H1 (cell line): ENCODE measurements around the gene EBF3. TPM values are rescaled to one million over a fixed set of nuclear protein-coding genes. Genes with fewer than 3 reads are reported as not detected.

Experiments used
- CTCF ChIA-PET: fragments of 300-600 bp; sonication (Branson Sonifier 250); formaldehyde crosslinking; loops from one replicate; lab custom pipeline; 2021; ENCODE audit not compliant: partially characterized antibody; lab: Charles Lee
- POLR2A ChIA-PET: fragments of 300-600 bp; sonication (Branson Sonifier 250); formaldehyde crosslinking; loops from one replicate; lab custom pipeline; 2021; ENCODE audit warnings: inconsistent platforms; ENCODE audit not compliant: partially characterized antibody; lab: Charles Lee
- DNase-seq, 2 experiments: peaks; one replicate each; pipeline versions ENCODE4 v3.0.0 to v3.0.0-alpha.2; 2010 to 2022; ENCODE audit warnings: low spot score in 2 of 2, low read depth in 1 of 2, mixed read lengths in 1 of 2
- FAIRE-seq: peaks from 2 replicates; lab custom pipeline; 2011; peaks lifted over from hg19 to GRCh38; lab: Jason Lieb, UNC
- H2AFZ ChIP-seq: 2 replicates; pipeline ENCODE4 v1.8.1; 2012; ENCODE audit warnings: low read length, inconsistent platforms
- H2AK5ac ChIP-seq: 2 replicates; pipeline ENCODE4 v1.6.1; 2013; ENCODE audit warnings: low read depth, low read length
- H2BK120ac ChIP-seq: replicated peaks from 2 replicates; pipeline ENCODE3; 2013; ENCODE audit warnings: low read depth, low read length, inconsistent platforms
- H2BK12ac ChIP-seq: 2 replicates; pipeline ENCODE4 v1.6.1; 2013; ENCODE audit warnings: low read depth, low read length
- H2BK15ac ChIP-seq: 2 replicates; pipeline ENCODE4 v1.6.1; 2013; ENCODE audit warnings: low read length
- H2BK20ac ChIP-seq: 2 replicates; pipeline ENCODE4 v1.6.1; 2013; ENCODE audit warnings: low read length
- H2BK5ac ChIP-seq: 2 replicates; pipeline ENCODE4 v1.6.1; 2013; ENCODE audit warnings: low read depth, low read length
- H3K14ac ChIP-seq: 2 replicates; pipeline ENCODE4 v1.6.1; 2013; ENCODE audit warnings: inconsistent platforms; ENCODE audit not compliant: insufficient read length
- H3K18ac ChIP-seq: 2 replicates; pipeline ENCODE4 v1.6.1; 2013; ENCODE audit warnings: low read length; ENCODE audit errors: extremely low read depth
- H3K23ac ChIP-seq: 2 replicates; pipeline ENCODE4 v1.6.1; 2013; ENCODE audit warnings: inconsistent platforms; ENCODE audit not compliant: insufficient read length
- H3K23me2 ChIP-seq: 2 replicates; pipeline ENCODE4 v1.6.1; 2013; ENCODE audit warnings: low read depth, low read length
- H3K27ac ChIP-seq: 2 replicates; pipeline ENCODE4 v1.6.1; 2011; ENCODE audit warnings: low read depth, low read length, inconsistent platforms
- H3K27me3 ChIP-seq, 4 experiments: replicated peaks in 1 of 4; 1 replicate in 1 of 4; 2 replicates in 3 of 4; pipeline versions ENCODE4 v1.6.1 to v1.8.1; 2011 to 2013; ENCODE audit warnings: low read length in 3 of 4, mild to moderate bottlenecking in 3 of 4, inconsistent platforms in 2 of 4, mixed read lengths in 2 of 4, moderate library complexity in 1 of 4; ENCODE audit not compliant: control insufficient read depth in 3 of 4, insufficient read depth in 3 of 4; ENCODE audit errors: extremely low read depth in 1 of 4
- H3K36me3 ChIP-seq, 4 experiments: 2 replicates each; pipeline versions ENCODE4 v1.6.1 to v1.8.1; 2011 to 2013; ENCODE audit warnings: mild to moderate bottlenecking in 4 of 4, low read length in 3 of 4, moderate library complexity in 2 of 4, control low read depth in 1 of 4, inconsistent platforms in 1 of 4; ENCODE audit not compliant: insufficient read depth in 4 of 4, control insufficient read depth in 2 of 4
- H3K4ac ChIP-seq: replicated peaks from 2 replicates; pipeline ENCODE3; 2013; ENCODE audit warnings: low read length, low read depth, mixed read lengths, inconsistent platforms; ENCODE audit not compliant: insufficient read length
- H3K4me1 ChIP-seq, 4 experiments: replicated peaks in 1 of 4; 1 replicate in 1 of 4; 2 replicates in 3 of 4; pipeline versions ENCODE4 v1.6.1 to v1.8.1; 2011 to 2013; ENCODE audit warnings: low read length in 3 of 4, inconsistent platforms in 2 of 4, mixed read lengths in 1 of 4; ENCODE audit not compliant: insufficient read depth in 4 of 4, control insufficient read depth in 3 of 4
- H3K4me2 ChIP-seq, 2 experiments: 2 replicates each; pipeline versions ENCODE4 v1.6.1 to v1.8.1; 2011 to 2013; ENCODE audit warnings: low read depth in 2 of 2, low read length in 2 of 2, control low read depth in 1 of 2, inconsistent platforms in 1 of 2, mild to moderate bottlenecking in 1 of 2; ENCODE audit not compliant: insufficient read depth in 1 of 2
- H3K4me3 ChIP-seq, 4 experiments: fragments of 200-600, 300-600 bp in 1 of 4; sonication (generic), shearing (Covaris generic), sonication (Bioruptor Twin) in 1 of 4; 2 replicates each; pipeline versions ENCODE4 v1.5.1 to v1.8.1; 2011 to 2016; ENCODE audit warnings: low read length in 4 of 4, low read depth in 3 of 4, control low read depth in 2 of 4, inconsistent platforms in 2 of 4, mild to moderate bottlenecking in 2 of 4, mixed read lengths in 1 of 4, moderate library complexity in 1 of 4; ENCODE audit not compliant: insufficient read depth in 2 of 4; ENCODE audit errors: extremely low read depth in 1 of 4
- H3K56ac ChIP-seq: replicated peaks from 2 replicates; pipeline ENCODE3; 2013; ENCODE audit warnings: low read depth, mild to moderate bottlenecking, mixed read lengths, low read length, inconsistent platforms; ENCODE audit not compliant: insufficient read length
- H3K79me1 ChIP-seq: 2 replicates; pipeline ENCODE4 v1.6.1; 2013; ENCODE audit warnings: low read depth, low read length, control low read depth
- H3K79me2 ChIP-seq, 2 experiments: 2 replicates each; pipeline versions ENCODE4 v1.6.1 to v1.8.1; 2012 to 2013; ENCODE audit warnings: low read length in 2 of 2, mild to moderate bottlenecking in 2 of 2, inconsistent platforms in 1 of 2; ENCODE audit not compliant: insufficient read depth in 2 of 2, control insufficient read depth in 1 of 2
- H3K9ac ChIP-seq, 4 experiments: replicated peaks in 1 of 4; 1 replicate in 1 of 4; 2 replicates in 3 of 4; pipeline versions ENCODE4 v1.6.1 to v1.8.1; 2011 to 2013; ENCODE audit warnings: low read depth in 3 of 4, low read length in 3 of 4, control low read depth in 2 of 4, mild to moderate bottlenecking in 2 of 4, moderate library complexity in 2 of 4, inconsistent platforms in 1 of 4; ENCODE audit errors: extremely low read depth in 1 of 4
- H3K9me3 ChIP-seq, 2 experiments: 2 replicates each; pipeline versions ENCODE4 v1.6.1 to v1.8.1; 2012 to 2013; ENCODE audit warnings: mild to moderate bottlenecking in 2 of 2, moderate library complexity in 2 of 2, control low read depth in 1 of 2, inconsistent platforms in 1 of 2, low read depth in 1 of 2, low read length in 1 of 2, mixed read lengths in 1 of 2; ENCODE audit not compliant: insufficient read depth in 2 of 2
- H4K20me1 ChIP-seq, 2 experiments: replicated peaks in 1 of 2; 2 replicates each; pipeline versions ENCODE3 to v1.8.1; 2011 to 2013; ENCODE audit warnings: inconsistent platforms in 2 of 2, low read length in 2 of 2, mild to moderate bottlenecking in 1 of 2; ENCODE audit not compliant: insufficient read depth in 2 of 2, control insufficient read depth in 1 of 2
- H4K5ac ChIP-seq: 2 replicates; pipeline ENCODE4 v1.6.1; 2013; ENCODE audit warnings: low read length, low read depth, mixed read lengths, inconsistent platforms; ENCODE audit not compliant: insufficient read length
- H4K8ac ChIP-seq: 2 replicates; pipeline ENCODE4 v1.8.0; 2013; ENCODE audit warnings: mild to moderate bottlenecking, moderate library complexity, low read length, inconsistent platforms; ENCODE audit not compliant: insufficient read depth; ENCODE audit errors: extremely low read depth
- H4K91ac ChIP-seq: replicated peaks from 2 replicates; pipeline ENCODE3; 2013; ENCODE audit warnings: low read length, mixed read lengths, inconsistent platforms; ENCODE audit not compliant: insufficient read length
- GABPA ChIP-seq: IDR thresholded peaks from 2 replicates; pipeline ENCODE4 v1.6.1; 2011; ENCODE audit warnings: mild to moderate bottlenecking, low read length, moderate library complexity, borderline replicate concordance; ENCODE audit not compliant: insufficient read depth
- MAFK ChIP-seq: IDR thresholded peaks from 2 replicates; pipeline ENCODE4 v1.6.1; 2012; ENCODE audit warnings: low read depth, mild to moderate bottlenecking, improper control_type of control experiment, low read length
- RAD21 ChIP-seq, 2 experiments: IDR thresholded peaks in 1 of 2; conservative IDR thresholded peaks in 1 of 2; 2 replicates each; pipeline ENCODE4 v1.6.1; 2011; ENCODE audit warnings: low read depth in 2 of 2, low read length in 2 of 2, improper control_type of control experiment in 1 of 2, inconsistent platforms in 1 of 2, mild to moderate bottlenecking in 1 of 2, moderate library complexity in 1 of 2
- TBP ChIP-seq: IDR thresholded peaks from 2 replicates; pipeline ENCODE4 v1.6.1; 2011; ENCODE audit warnings: low read depth, low read length, improper control_type of control experiment
- WGBS, 2 experiments: shearing (Covaris generic) in 1 of 2; methylation state at CpG; one replicate each; pipeline versions ENCODE4 v1.1.6 to v1.1.7; 2013 to 2015; ENCODE audit warnings: low lambda C conversion rate in 2 of 2, mixed read lengths in 2 of 2, inconsistent platforms in 1 of 2, low coverage in 1 of 2, missing lambda C conversion rate in 1 of 2; ENCODE audit not compliant: insufficient replicate concordance in 2 of 2, insufficient coverage in 1 of 2, insufficient read length in 1 of 2; ENCODE audit errors: extremely low coverage in 1 of 2, missing lambda C conversion rate in 1 of 2; 5-methylcytosine and 5-hydroxymethylcytosine counted together
- polyA plus RNA-seq, 7 experiments: library from polyadenylated mRNA; depleted of rRNA in 3 of 7; stranded (reverse) in 5 of 7; unstranded in 2 of 7; fragments of >200 nt in 5 of 7; fragments of 200-250 nt in 2 of 7; gene quantifications; 1 replicate in 5 of 7; 2 replicates in 1 of 7; 4 replicates in 1 of 7; pipeline versions ENCODE4 v1.2.1 to v1.2.3, GENCODE V29; 2011 to 2013; ENCODE audit warnings: missing spikeins in 2 of 7, mixed read lengths in 2 of 7
- total RNA-seq: library from RNA; stranded (reverse); fragmentation: NEBNext Ultra II Directional; extraction: Animal tissue kit (Norgen Biotek cat#: 25700); gene quantifications from 2 replicates; pipeline ENCODE4 v1.2.1, GENCODE V29; 2021
- TF ChIP-seq, protein P1 (sequence below): IDR thresholded peaks from 2 replicates; pipeline ENCODE4 v1.6.1; 2012; ENCODE audit warnings: inconsistent platforms
- TF ChIP-seq, protein P2 (sequence below), 3 experiments: IDR thresholded peaks; 1 replicate in 2 of 3; 2 replicates in 1 of 3; pipeline versions ENCODE4 v1.5.1 to v1.6.1; 2011; ENCODE audit warnings: low read length in 3 of 3, mild to moderate bottlenecking in 3 of 3, inconsistent platforms in 2 of 3, low read depth in 1 of 3, moderate library complexity in 1 of 3; ENCODE audit not compliant: insufficient read depth in 1 of 3; ENCODE audit errors: control extremely low read depth in 1 of 3

EBF3 gene
- total and polyA plus RNA-seq, 2 of the 8 experiments (the other 6 are each of a cell fraction or from before 2014, with no cell fraction given): 0.08 to 0.26 TPM

DNA sequence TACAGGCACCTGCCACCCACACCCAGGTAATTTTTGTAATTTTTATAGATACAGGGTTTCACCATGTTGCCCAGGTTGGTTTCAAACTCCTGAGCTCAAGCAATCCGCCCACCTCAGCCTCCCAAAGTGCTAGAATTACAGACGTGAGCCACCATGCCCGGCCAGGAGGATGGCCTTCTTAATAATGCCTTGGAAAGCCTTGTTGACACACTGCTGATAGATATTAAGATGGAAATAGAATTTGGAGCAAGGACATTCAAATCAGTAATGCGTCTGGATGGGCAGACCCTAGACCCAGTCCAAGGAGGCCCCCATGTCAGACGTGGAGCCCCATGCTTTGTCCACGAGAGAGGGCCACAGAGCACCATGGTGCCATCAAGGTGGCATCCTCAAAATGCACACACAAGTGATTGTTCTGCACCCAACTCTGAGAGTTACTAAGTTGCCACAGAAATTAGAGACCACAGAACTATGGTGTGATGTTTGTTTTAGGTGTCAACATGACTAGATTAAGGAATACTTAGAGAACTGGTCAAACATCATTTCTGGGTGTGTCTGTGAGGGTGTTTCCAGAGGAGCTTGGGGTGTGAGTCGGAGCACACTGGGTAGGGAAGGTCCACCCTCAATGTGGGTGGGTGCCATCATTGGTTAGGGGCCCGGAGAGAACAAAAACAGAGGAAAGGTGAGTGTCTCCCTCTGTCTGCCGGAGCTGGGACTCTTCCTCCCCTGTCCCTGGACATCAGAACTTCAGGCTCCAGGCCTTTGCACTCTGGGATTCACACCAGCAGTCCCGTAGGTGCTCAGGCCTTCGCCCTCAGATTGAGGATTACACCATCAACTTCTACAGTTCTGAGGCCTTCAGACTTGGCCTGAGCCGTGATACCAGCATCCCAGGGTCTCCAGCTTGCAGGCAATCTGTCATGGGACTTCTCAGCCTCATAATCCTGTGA lies 34.5 kb downstream of the EBF3 start:
- H3K79me1 ChIP-seq: no peaks in the 10 kb centered on the region
- no peak for DNase-seq
- H3K23ac ChIP-seq: no peak overlapping the region
- H3K4ac ChIP-seq: no peak overlapping the region
- no peak overlapping the region for H2BK12ac ChIP-seq
- H3K4me3 ChIP-seq: no peak overlapping the region
- no peak overlapping the region for H3K18ac ChIP-seq
- no peak overlapping the region for H4K91ac ChIP-seq
- H3K79me2 ChIP-seq: no peaks in the 10 kb centered on the region
- no peak overlapping the region for H2BK5ac ChIP-seq
- peaks cover 0 to 4% (median 0%) of the 10 kb centered on the region in 4 experiments; a peak in 1 of 7 replicates for H3K4me1 ChIP-seq
- H3K4me2 ChIP-seq: no peak overlapping the region
- no peak overlapping the region for H3K56ac ChIP-seq
- no peaks in the 10 kb centered on the region for H3K36me3 ChIP-seq
- H3K9me3 ChIP-seq: no peaks in the 10 kb centered on the region
- ChIA-PET CTCF (interaction anchor here (0.7 to 1.8 kb wide), 15 partner anchors 10 to 252 kb away, joined by 3 to 6 read pairs (median 4); no protein-coding TSS in a partner anchor), POLR2A (no interaction called here)
- 80% methylated on average over 12 of the region's 12 CpGs; no CpG with 5 or more reads in 1 of the 2 experiments for WGBS, 2 experiments
- H4K5ac ChIP-seq: no peak overlapping the region
- no peaks in the 10 kb centered on the region for H4K20me1 ChIP-seq
- no peaks in the 10 kb centered on the region for H3K23me2 ChIP-seq
- H2AK5ac ChIP-seq: no peak overlapping the region
- no peak overlapping the region for H2BK120ac ChIP-seq
- no peak for FAIRE-seq
- H3K27ac ChIP-seq: no peak overlapping the region
- TF ChIP-seq TBP (no peak), MAFK (no peak), RAD21 (IDR thresholded peaks at IDR 0.05 in 1 of 2, conservative IDR thresholded peaks at IDR 0.05 in 1 of 2; ENCODE audit: low read depth in 2 of 2, low read length in 2 of 2) (peak; percentile 66 to 77), GABPA (no peak)
- TF ChIP-seq, protein P1, sequence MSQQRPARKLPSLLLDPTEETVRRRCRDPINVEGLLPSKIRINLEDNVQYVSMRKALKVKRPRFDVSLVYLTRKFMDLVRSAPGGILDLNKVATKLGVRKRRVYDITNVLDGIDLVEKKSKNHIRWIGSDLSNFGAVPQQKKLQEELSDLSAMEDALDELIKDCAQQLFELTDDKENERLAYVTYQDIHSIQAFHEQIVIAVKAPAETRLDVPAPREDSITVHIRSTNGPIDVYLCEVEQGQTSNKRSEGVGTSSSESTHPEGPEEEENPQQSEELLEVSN: no peak
- TF ChIP-seq, protein P2, sequence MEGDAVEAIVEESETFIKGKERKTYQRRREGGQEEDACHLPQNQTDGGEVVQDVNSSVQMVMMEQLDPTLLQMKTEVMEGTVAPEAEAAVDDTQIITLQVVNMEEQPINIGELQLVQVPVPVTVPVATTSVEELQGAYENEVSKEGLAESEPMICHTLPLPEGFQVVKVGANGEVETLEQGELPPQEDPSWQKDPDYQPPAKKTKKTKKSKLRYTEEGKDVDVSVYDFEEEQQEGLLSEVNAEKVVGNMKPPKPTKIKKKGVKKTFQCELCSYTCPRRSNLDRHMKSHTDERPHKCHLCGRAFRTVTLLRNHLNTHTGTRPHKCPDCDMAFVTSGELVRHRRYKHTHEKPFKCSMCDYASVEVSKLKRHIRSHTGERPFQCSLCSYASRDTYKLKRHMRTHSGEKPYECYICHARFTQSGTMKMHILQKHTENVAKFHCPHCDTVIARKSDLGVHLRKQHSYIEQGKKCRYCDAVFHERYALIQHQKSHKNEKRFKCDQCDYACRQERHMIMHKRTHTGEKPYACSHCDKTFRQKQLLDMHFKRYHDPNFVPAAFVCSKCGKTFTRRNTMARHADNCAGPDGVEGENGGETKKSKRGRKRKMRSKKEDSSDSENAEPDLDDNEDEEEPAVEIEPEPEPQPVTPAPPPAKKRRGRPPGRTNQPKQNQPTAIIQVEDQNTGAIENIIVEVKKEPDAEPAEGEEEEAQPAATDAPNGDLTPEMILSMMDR (IDR thresholded peaks at IDR 0.05; ENCODE audit: control extremely low read depth in 1 of 3, insufficient read depth in 1 of 3, low read depth in 1 of 3, low read length in 3 of 3): peak; percentile 69 to 76 (median 72)
- H3K14ac ChIP-seq: no peak overlapping the region
- no peak overlapping the region for H2AFZ ChIP-seq
- no peaks in the 10 kb centered on the region for H3K27me3 ChIP-seq
- H2BK15ac ChIP-seq: no peak overlapping the region
- H3K9ac ChIP-seq: no peak overlapping the region
- H4K8ac ChIP-seq: no peak overlapping the region
- H2BK20ac ChIP-seq: no peak overlapping the region
